Panc1 (cell line): ENCODE measurements around the gene SH3BP1. TPM values are rescaled to one million over a fixed set of nuclear protein-coding genes. Genes with fewer than 3 reads are reported as not detected.

Experiments used
- ATAC-seq: fragments of 200-7000 bp; cut with Tn5 transposase; 2 replicates; pipeline ENCODE4 v1.9.1; 2020; ENCODE audit warnings: mild to moderate bottlenecking, moderate library complexity
- BruUV-seq: library from RNA; stranded (reverse); fragments of 400-500 nt; replicated peaks from 2 replicates; lab custom pipeline; 2021; lab: Mats Ljungman, UMichigan
- CTCF ChIA-PET: fragments of 300-600 bp; sonication (Branson Sonifier 250); formaldehyde crosslinking; loops from one replicate; lab custom pipeline; 2022; ENCODE audit warnings: antibody characterized with exemption; lab: Charles Lee
- POLR2A ChIA-PET: fragments of 300-600 bp; sonication (Branson Sonifier 250); formaldehyde crosslinking; loops from one replicate; lab custom pipeline; 2022; ENCODE audit warnings: antibody characterized with exemption; lab: Charles Lee
- DNase-seq: peaks from one replicate; pipeline ENCODE4 v3.0.0-alpha.2; 2010; ENCODE audit warnings: low read depth, low spot score
- H3K27ac ChIP-seq: 2 replicates; pipeline ENCODE4 v1.5.1; 2011; ENCODE audit warnings: mild to moderate bottlenecking, low read length, inconsistent platforms
- H3K27me3 ChIP-seq: fragments of 200-500 bp; sonication (Bioruptor generic); 2 replicates; pipeline ENCODE4 v1.6.0; 2014; ENCODE audit warnings: low read length, inconsistent platforms; ENCODE audit not compliant: control insufficient read depth, insufficient read depth
- H3K36me3 ChIP-seq: fragments of 200-500 bp; sonication (Bioruptor generic); 2 replicates; pipeline ENCODE4 v1.5.1; 2014; ENCODE audit warnings: inconsistent platforms, mild to moderate bottlenecking, low read length, moderate library complexity; ENCODE audit not compliant: control insufficient read depth, insufficient read depth
- H3K4me1 ChIP-seq: 2 replicates; pipeline ENCODE4 v1.5.1; 2011; ENCODE audit warnings: inconsistent platforms, mild to moderate bottlenecking, low read length, moderate library complexity; ENCODE audit not compliant: control insufficient read depth, insufficient read depth
- H3K4me3 ChIP-seq, 2 experiments: 2 replicates each; pipeline ENCODE4 v1.5.1; 2011 to 2012; ENCODE audit warnings: low read depth in 2 of 2, low read length in 2 of 2, mild to moderate bottlenecking in 2 of 2, inconsistent platforms in 1 of 2, moderate library complexity in 1 of 2
- H3K9me3 ChIP-seq: fragments of 200-500 bp; sonication (Bioruptor generic); 2 replicates; pipeline ENCODE4 v1.5.1; 2014; ENCODE audit warnings: low read depth, mild to moderate bottlenecking, inconsistent platforms, low read length, moderate library complexity; ENCODE audit not compliant: control insufficient read depth, insufficient read depth
- POLR2AphosphoS5 ChIP-seq: IDR thresholded peaks from 2 replicates; pipeline ENCODE4 v1.6.1; 2012; ENCODE audit warnings: mild to moderate bottlenecking, low read depth, low read length, moderate library complexity
- SIN3A ChIP-seq: IDR thresholded peaks from 2 replicates; pipeline ENCODE4 v1.6.1; 2012; ENCODE audit warnings: low read depth, mild to moderate bottlenecking, low read length, moderate library complexity, borderline replicate concordance; ENCODE audit not compliant: insufficient read depth
- TCF7L2 ChIP-seq: IDR thresholded peaks from 2 replicates; pipeline ENCODE4 v1.6.1; 2011; ENCODE audit warnings: mild to moderate bottlenecking, low read depth, low read length, inconsistent platforms
- in situ Hi-C: cut with HindIII; loops from 2 replicates; pipeline ENCODE4 v1.10.0; 2016; ENCODE audit warnings: low sequenced_read_pairs, low pct_unique_long_range_greater_than_20kb
- intact Hi-C: fragments of 100-400 bp; cut with micrococcal nuclease; formaldehyde crosslinking; loops from one replicate; pipeline ENCODE4 v1.10.0; 2022; ENCODE audit not compliant: unreplicated experiment
- total RNA-seq: library from RNA; stranded (reverse); gene quantifications from one replicate; pipeline ENCODE4 v1.2.1, GENCODE V29; 2021; ENCODE audit not compliant: unreplicated experiment
- TF ChIP-seq, protein P1 (sequence below), 2 experiments: IDR thresholded peaks; 2 replicates each; pipeline ENCODE4 v1.6.1; 2011 to 2012; ENCODE audit warnings: low read depth in 2 of 2, control low read depth in 1 of 2, low read length in 1 of 2, mild to moderate bottlenecking in 1 of 2, moderate library complexity in 1 of 2; ENCODE audit not compliant: insufficient read depth in 1 of 2
- TF ChIP-seq, protein P2 (sequence below): fragments of 450-650 bp; IDR thresholded peaks from 2 replicates; pipeline ENCODE4 v1.5.1; 2017; ENCODE audit warnings: mild to moderate bottlenecking

The SH3BP1 gene
- total RNA-seq, 1 experiment from 2014 or later, result 6.8 TPM

DNA sequence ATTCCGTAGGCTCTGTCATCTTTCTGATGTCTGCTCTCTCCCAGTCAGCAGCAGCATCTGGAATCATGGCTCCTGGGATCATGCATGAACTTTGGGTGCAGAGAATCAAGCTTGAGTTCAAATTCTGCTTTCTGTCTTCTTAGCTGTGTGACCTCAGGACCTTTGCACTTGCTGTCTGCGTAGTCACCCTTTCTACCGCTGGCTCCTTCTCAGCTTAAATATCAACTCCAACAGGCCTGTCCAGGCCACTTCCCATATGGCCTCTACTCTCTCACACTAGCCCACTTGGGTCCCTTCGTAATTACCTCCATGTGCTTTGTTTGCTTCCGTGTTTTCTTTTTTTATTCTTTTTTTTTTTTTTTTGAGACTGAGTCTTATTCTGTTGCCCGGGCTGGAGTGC, 35.4 kb upstream of the SH3BP1 start:
- POLR2A ChIA-PET, result interaction anchor here (0.7 kb wide), 1 partner anchor 148 kb away, joined by 10 read pairs; no protein-coding TSS in a partner anchor
- TF ChIP-seq SIN3A (no peak), POLR2AphosphoS5 (no peak), TCF7L2 (no peak)
- TF ChIP-seq, protein P1, sequence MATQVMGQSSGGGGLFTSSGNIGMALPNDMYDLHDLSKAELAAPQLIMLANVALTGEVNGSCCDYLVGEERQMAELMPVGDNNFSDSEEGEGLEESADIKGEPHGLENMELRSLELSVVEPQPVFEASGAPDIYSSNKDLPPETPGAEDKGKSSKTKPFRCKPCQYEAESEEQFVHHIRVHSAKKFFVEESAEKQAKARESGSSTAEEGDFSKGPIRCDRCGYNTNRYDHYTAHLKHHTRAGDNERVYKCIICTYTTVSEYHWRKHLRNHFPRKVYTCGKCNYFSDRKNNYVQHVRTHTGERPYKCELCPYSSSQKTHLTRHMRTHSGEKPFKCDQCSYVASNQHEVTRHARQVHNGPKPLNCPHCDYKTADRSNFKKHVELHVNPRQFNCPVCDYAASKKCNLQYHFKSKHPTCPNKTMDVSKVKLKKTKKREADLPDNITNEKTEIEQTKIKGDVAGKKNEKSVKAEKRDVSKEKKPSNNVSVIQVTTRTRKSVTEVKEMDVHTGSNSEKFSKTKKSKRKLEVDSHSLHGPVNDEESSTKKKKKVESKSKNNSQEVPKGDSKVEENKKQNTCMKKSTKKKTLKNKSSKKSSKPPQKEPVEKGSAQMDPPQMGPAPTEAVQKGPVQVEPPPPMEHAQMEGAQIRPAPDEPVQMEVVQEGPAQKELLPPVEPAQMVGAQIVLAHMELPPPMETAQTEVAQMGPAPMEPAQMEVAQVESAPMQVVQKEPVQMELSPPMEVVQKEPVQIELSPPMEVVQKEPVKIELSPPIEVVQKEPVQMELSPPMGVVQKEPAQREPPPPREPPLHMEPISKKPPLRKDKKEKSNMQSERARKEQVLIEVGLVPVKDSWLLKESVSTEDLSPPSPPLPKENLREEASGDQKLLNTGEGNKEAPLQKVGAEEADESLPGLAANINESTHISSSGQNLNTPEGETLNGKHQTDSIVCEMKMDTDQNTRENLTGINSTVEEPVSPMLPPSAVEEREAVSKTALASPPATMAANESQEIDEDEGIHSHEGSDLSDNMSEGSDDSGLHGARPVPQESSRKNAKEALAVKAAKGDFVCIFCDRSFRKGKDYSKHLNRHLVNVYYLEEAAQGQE (IDR thresholded peaks at IDR 0.05; ENCODE audit: insufficient read depth in 1 of 2, low read depth in 2 of 2, low read length in 1 of 2), result no peak
- TF ChIP-seq, protein P2, sequence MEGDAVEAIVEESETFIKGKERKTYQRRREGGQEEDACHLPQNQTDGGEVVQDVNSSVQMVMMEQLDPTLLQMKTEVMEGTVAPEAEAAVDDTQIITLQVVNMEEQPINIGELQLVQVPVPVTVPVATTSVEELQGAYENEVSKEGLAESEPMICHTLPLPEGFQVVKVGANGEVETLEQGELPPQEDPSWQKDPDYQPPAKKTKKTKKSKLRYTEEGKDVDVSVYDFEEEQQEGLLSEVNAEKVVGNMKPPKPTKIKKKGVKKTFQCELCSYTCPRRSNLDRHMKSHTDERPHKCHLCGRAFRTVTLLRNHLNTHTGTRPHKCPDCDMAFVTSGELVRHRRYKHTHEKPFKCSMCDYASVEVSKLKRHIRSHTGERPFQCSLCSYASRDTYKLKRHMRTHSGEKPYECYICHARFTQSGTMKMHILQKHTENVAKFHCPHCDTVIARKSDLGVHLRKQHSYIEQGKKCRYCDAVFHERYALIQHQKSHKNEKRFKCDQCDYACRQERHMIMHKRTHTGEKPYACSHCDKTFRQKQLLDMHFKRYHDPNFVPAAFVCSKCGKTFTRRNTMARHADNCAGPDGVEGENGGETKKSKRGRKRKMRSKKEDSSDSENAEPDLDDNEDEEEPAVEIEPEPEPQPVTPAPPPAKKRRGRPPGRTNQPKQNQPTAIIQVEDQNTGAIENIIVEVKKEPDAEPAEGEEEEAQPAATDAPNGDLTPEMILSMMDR, result no peak
- no peak overlapping the region for H3K27ac ChIP-seq
- ATAC-seq (no peak), DNase-seq (no peak)
- H3K4me3 ChIP-seq, result no peak overlapping the region
- no peaks in the 10 kb centered on the region for H3K27me3 ChIP-seq
- no peaks in the 10 kb centered on the region for H3K4me1 ChIP-seq
- no peaks in the 10 kb centered on the region for H3K9me3 ChIP-seq
- intact Hi-C loops (no loop called here), in situ Hi-C loops (no loop called here)
- no TSS peak for BruUV-seq
- CTCF ChIA-PET, result interaction anchor here (0.7 kb wide), 2 partner anchors 37 to 134 kb away, joined by 3 to 7 read pairs; no protein-coding TSS in a partner anchor
- H3K36me3 ChIP-seq, result no peaks in the 10 kb centered on the region; the same call in 1 of the 2 replicates

DNA sequence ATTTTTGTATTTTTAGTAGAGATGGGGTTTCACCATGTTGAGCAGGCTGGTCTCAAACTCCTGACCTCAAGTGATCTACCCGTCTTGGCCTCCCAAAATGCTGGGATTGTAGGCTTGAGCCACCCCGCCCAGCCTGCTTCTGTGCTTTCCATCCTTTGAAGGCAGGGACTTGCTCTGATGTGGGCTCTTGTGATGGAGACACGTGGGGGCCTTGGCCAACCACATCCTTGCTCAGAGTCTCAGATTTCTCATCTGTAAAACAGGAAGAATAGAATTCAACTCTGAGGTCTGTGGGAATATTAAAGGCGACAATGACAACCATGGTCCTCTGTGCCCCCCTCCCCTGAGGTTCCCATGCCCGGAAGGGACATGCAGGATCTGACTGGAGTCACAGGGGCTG, 34.6 kb upstream of the SH3BP1 start:
- POLR2A ChIA-PET, result interaction anchor here (0.6 kb wide), 1 partner anchor 590 kb away, joined by 7 read pairs; no protein-coding TSS in a partner anchor
- in situ Hi-C loops, result no loop called here

More for the DNA sequence above, 34.6 kb upstream of the SH3BP1 start:
- CTCF ChIA-PET, result interaction anchor here (0.7 kb wide), 1 partner anchor 38 kb away, joined by 7 read pairs; no protein-coding TSS in a partner anchor
- no peak overlapping the region for H3K27ac ChIP-seq
- no TSS peak for BruUV-seq
- peaks cover 1% of the 10 kb centered on the region for H3K4me1 ChIP-seq
- H3K4me3 ChIP-seq, result no peak overlapping the region
- DNase-seq, result no peak
- H3K27me3 ChIP-seq, result no peaks in the 10 kb centered on the region
- H3K36me3 ChIP-seq, result peaks cover 5% of the 10 kb centered on the region; the same call in 1 of the 2 replicates
- H3K9me3 ChIP-seq, result no peaks in the 10 kb centered on the region
- no peak for ATAC-seq
- TF ChIP-seq, protein P2, result no peak
- no peak for TF ChIP-seq TCF7L2
- TF ChIP-seq, protein P1 (IDR thresholded peaks at IDR 0.05; ENCODE audit: insufficient read depth in 1 of 2, low read depth in 2 of 2, low read length in 1 of 2), result no peak
- no peak for TF ChIP-seq POLR2AphosphoS5
- no peak for TF ChIP-seq SIN3A
- intact Hi-C loops, result no loop called here
